GM12878 (cell line): Measurements from ENCODE around the gene MLLT3.

Experiments
- ATF2 ChIP-seq: IDR thresholded peaks from 2 replicates; pipeline ENCODE4 v1.6.1; 2012; ENCODE audit warnings: low read length, inconsistent platforms
- CBFB ChIP-seq: IDR thresholded peaks from 2 replicates; pipeline ENCODE4 v1.6.1; 2016; ENCODE audit warnings: antibody characterized with exemption, low read depth
- CHD4 ChIP-seq: fragments of 200-600 bp; sonication (generic); IDR thresholded peaks from 2 replicates; pipeline ENCODE4 v1.6.1; 2016; ENCODE audit warnings: mild to moderate bottlenecking
- CTCF ChIP-seq, 3 experiments: IDR thresholded peaks in 2 of 3; conservative IDR thresholded peaks in 1 of 3; 2 replicates each; pipeline ENCODE4 v1.5.1; 2011; ENCODE audit warnings: low read depth in 3 of 3, low read length in 3 of 3, mild to moderate bottlenecking in 3 of 3, control low read depth in 2 of 3, moderate library complexity in 2 of 3, inconsistent platforms in 1 of 3, mixed read lengths in 1 of 3; ENCODE audit not compliant: control insufficient read depth in 2 of 3, insufficient read depth in 1 of 3; ENCODE audit errors: extremely low read depth in 1 of 3
- IKZF1 ChIP-seq: fragments of 450-650 bp; conservative IDR thresholded peaks from 2 replicates; pipeline ENCODE4 v1.6.1; 2017; ENCODE audit warnings: antibody characterized with exemption, mild to moderate bottlenecking
- JUND ChIP-seq: IDR thresholded peaks from 2 replicates; pipeline ENCODE4 v1.6.1; 2012; ENCODE audit warnings: low read depth, mild to moderate bottlenecking, low read length, improper control_type of control experiment, moderate library complexity
- MAX ChIP-seq: IDR thresholded peaks from 2 replicates; pipeline ENCODE4 v1.6.1; 2012; ENCODE audit warnings: low read depth, low read length, improper control_type of control experiment
- MXI1 ChIP-seq: fragments of 150-350 bp; IDR thresholded peaks from 2 replicates; pipeline ENCODE4 v1.6.1; 2011; ENCODE audit warnings: low read depth, mild to moderate bottlenecking, inconsistent platforms, low read length, improper control_type of control experiment
- NFYB ChIP-seq: IDR thresholded peaks from 2 replicates; pipeline ENCODE4 v1.6.1; 2011; ENCODE audit warnings: low read depth, mild to moderate bottlenecking, low read length, improper control_type of control experiment, moderate library complexity; ENCODE audit not compliant: insufficient read depth
- POLR2A ChIP-seq: IDR thresholded peaks from 2 replicates; pipeline ENCODE4 v1.6.1; 2011; ENCODE audit warnings: low read depth, mild to moderate bottlenecking, low read length
- POLR2AphosphoS2 ChIP-seq: IDR thresholded peaks from 2 replicates; pipeline ENCODE4 v1.6.1; 2011; ENCODE audit warnings: low read depth, mild to moderate bottlenecking, low read length, improper control_type of control experiment, moderate library complexity
- SP1 ChIP-seq: IDR thresholded peaks from one replicate; pipeline ENCODE4 v1.6.1; 2011; ENCODE audit warnings: low read depth, low read length
- ZNF274 ChIP-seq: IDR thresholded peaks from one replicate; pipeline ENCODE4 v1.8.0; 2011; ENCODE audit not compliant: insufficient read length, insufficient read depth

- TF ChIP-seq MAX (no peak), JUND (no peak), ZNF274 (no peak), POLR2A (no peak), NFYB (no peak), CTCF (IDR thresholded peaks at IDR 0.05 in 2 of 3, conservative IDR thresholded peaks at IDR 0.05 in 1 of 3; ENCODE audit: control insufficient read depth in 2 of 3, extremely low read depth in 1 of 3, insufficient read depth in 1 of 3, low read depth in 3 of 3, low read length in 3 of 3) (no peak), IKZF1 (no peak), CHD4 (no peak), CBFB (no peak), MXI1 (no peak), SP1 (no peak), POLR2AphosphoS2 (no peak), ATF2 (no peak)
Observed at GRCh38 chr9:20509466-20509865, 112.8 kb downstream of the MLLT3 start.
